A549 treated with AZD9567 at 1 μM for 4 hours (cell line): ENCODE data around the gene DCTN3. TPM values are rescaled to one million over a fixed set of nuclear protein-coding genes. Genes with fewer than 3 reads are reported as not detected.

Experiments used
- total RNA-seq: library from RNA; stranded (reverse); fragments of 200-300 nt; extraction: Qiagen RNA extraction; gene quantifications from 5 replicates; pipeline ENCODE4 v1.2.3, GENCODE V29; 2022; ENCODE audit not compliant: insufficient read depth

DCTN3 gene
- 110 to 122 TPM (median 111 TPM) in 5 replicates for total RNA-seq

GRCh38 chr9:34620061-34620994 is at the start of gene DCTN3:
Gene DCTN3, minus strand, starts transcription at chr9:34620495. Its CDS starts 31 bp downstream, at chr9:34620464.

GRCh38 chr9:34662526-34663302 is 42.4 kb upstream of the DCTN3 start, which contains the start of gene CCL27:
Gene CCL27, minus strand, starts transcription at chr9:34662657. Its CDS starts 24 bp downstream, at chr9:34662633.

GRCh38 chr9:34651876-34652601 is 31.7 kb upstream of the DCTN3 start, which contains the start of gene IL11RA:
Gene IL11RA, plus strand, starts transcription at chr9:34652185. Its CDS starts 3,033 bp downstream, at chr9:34655218.

GRCh38 chr9:34646211-34647083 is 26.2 kb upstream of the DCTN3 start, which contains the start of gene GALT:
Gene GALT, plus strand, starts transcription at chr9:34646675. Its CDS starts 30 bp downstream, at chr9:34646705.

GRCh38 chr9:34637356-34638137 is 17.3 kb upstream of the DCTN3 start, which contains the start of gene SIGMAR1:
Gene SIGMAR1, minus strand, starts transcription at chr9:34637787. Its CDS starts 90 bp downstream, at chr9:34637697.

GRCh38 chr9:34628656-34629490 is 8.6 kb upstream of the DCTN3 start, which contains the start of gene ARID3C:
Gene ARID3C, minus strand, starts transcription at chr9:34629066. Its CDS starts 1,052 bp downstream, at chr9:34628014.

GRCh38 chr9:34611811-34612787 is 8.2 kb downstream of the DCTN3 start, which contains the start of gene RPP25L:
Gene RPP25L, minus strand, starts transcription at chr9:34612097. Its CDS starts 801 bp downstream, at chr9:34611296.

GRCh38 chr9:34589636-34590380 is 30.5 kb downstream of the DCTN3 start, which contains the start of gene CNTFR:
Gene CNTFR, minus strand, starts transcription at chr9:34589724. Its CDS starts 20,743 bp downstream, at chr9:34568981.

Other genes starting within 250 kb of the DCTN3 start
- 4.7 to 6.7 TPM (median 5.9 TPM) in 5 replicates for gene MYORG, start 243.6 kb downstream of the DCTN3 start, total RNA-seq
- gene FAM219A, start 161.9 kb downstream of the DCTN3 start, total RNA-seq, result 17.4 to 19.1 TPM (median 18.6 TPM) in 5 replicates
- 0.07 to 0.78 TPM (median 0.26 TPM) in 5 replicates for gene DNAI1, start 161.7 kb downstream of the DCTN3 start, total RNA-seq
- 1.9 to 2.3 TPM (median 2.0 TPM) in 4 of 5 replicates, not detected in the other for gene ENHO, start 97.5 kb downstream of the DCTN3 start, total RNA-seq
- 0.03 to 0.21 TPM (median 0.16 TPM) in 4 of 5 replicates, not detected in the other for gene CNTFR, start 30.8 kb downstream of the DCTN3 start, total RNA-seq
- 34.7 to 48.6 TPM (median 45.6 TPM) in 5 replicates for gene RPP25L, start 8.4 kb downstream of the DCTN3 start, total RNA-seq
- 0.14 to 0.35 TPM (median 0.25 TPM) in 4 of 5 replicates, not detected in the other for gene ARID3C, start 8.6 kb upstream of the DCTN3 start, total RNA-seq
- 169 to 208 TPM (median 204 TPM) in 5 replicates for gene SIGMAR1, start 17.3 kb upstream of the DCTN3 start, total RNA-seq
- 17.9 to 23.3 TPM (median 20.5 TPM) in 5 replicates for gene GALT, start 26.2 kb upstream of the DCTN3 start, total RNA-seq
- 6.2 to 8.2 TPM (median 6.9 TPM) in 5 replicates for gene IL11RA, start 31.7 kb upstream of the DCTN3 start, total RNA-seq
- gene CCL27, start 42.2 kb upstream of the DCTN3 start, total RNA-seq, result 0.22 to 0.24 TPM (median 0.22 TPM) in 3 of 5 replicates, not detected in the others
- not detected in 5 replicates for gene CCL19, start 70.8 kb upstream of the DCTN3 start, total RNA-seq
- not detected in 5 replicates for gene CCL21, start 89.6 kb upstream of the DCTN3 start, total RNA-seq